Right atrium auricular region (tissue), 2 donors: ENCODE results near the gene THSD4. TPM values are rescaled to one million over a fixed set of nuclear protein-coding genes. Genes with fewer than 3 reads are reported as not detected.

Experiments used
- DNase-seq: peaks from one replicate; pipeline ENCODE4 v3.0.0-alpha.2; 2019; ENCODE audit warnings: low spot score
- H3K27ac ChIP-seq, 2 donors: fragments of 200-600 bp; sonication (generic); 1 replicate in 1 of 2; 2 replicates in 1 of 2; pipeline ENCODE4 v1.5.1; 2016 to 2019
- H3K27me3 ChIP-seq, 2 donors: fragments of 200-600 bp; sonication (generic); one replicate each; pipeline versions ENCODE4 v1.5.1 to v1.6.0; 2017 to 2019
- H3K36me3 ChIP-seq: fragments of 200-600 bp; sonication (generic); one replicate; pipeline ENCODE4 v1.5.1; 2016
- H3K4me1 ChIP-seq, 2 donors: fragments of 200-600 bp; sonication (generic); one replicate each; pipeline versions ENCODE4 v1.5.1 to v1.6.0; 2017 to 2019
- H3K4me3 ChIP-seq, 2 donors: fragments of 200-600 bp; sonication (generic); 1 replicate in 1 of 2; 2 replicates in 1 of 2; pipeline ENCODE4 v1.5.1; 2017 to 2019; ENCODE audit warnings: mild to moderate bottlenecking in 1 of 2, moderate library complexity in 1 of 2
- H3K9me3 ChIP-seq, 2 donors: fragments of 200-600 bp; sonication (generic); one replicate each; pipeline ENCODE4 v1.5.1; 2019
- CTCF ChIP-seq, 2 donors: fragments of 200-600 bp; sonication (generic); IDR thresholded peaks; one replicate each; pipeline ENCODE4 v1.5.1; 2019; ENCODE audit warnings: antibody characterized with exemption in 2 of 2
- total RNA-seq, 2 donors: library from RNA; depleted of rRNA; stranded (reverse); fragments of >200 nt; gene quantifications; one replicate each; pipeline ENCODE4 v1.1.0, GENCODE V29; 2016

The THSD4 gene
- total RNA-seq, 2 donors from 2014 or later = 41.2 to 85.3 TPM

DNA sequence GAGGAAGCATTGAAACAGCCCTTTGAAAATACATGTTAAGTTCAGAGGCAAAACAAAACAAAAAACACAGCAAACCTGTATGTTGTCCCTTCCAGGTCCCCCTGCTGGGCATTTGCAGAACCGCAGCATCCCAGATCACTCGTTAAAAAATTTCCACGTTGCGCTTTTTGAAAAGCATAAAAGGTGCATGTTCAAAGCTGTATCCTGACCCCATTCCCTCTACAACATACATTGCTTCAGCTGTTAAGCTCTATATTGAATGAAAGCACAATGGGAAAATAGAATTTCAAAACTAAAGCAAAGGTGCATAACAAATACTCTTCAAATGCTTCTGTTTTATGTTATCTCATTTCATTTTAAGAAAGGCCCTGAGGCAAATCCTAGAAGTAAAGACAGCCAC lies 328.3 kb downstream of the THSD4 start:
- Histone ChIP-seq H3K4me1 (peaks cover 0 to 19% of the 10 kb centered on the region in 2 donors), H3K9me3 (no peaks in the 10 kb centered on the region), H3K4me3 (no peak overlapping the region), H3K27me3 (no peaks in the 10 kb centered on the region), H3K36me3 (no peaks in the 10 kb centered on the region), H3K27ac (peak overlapping the region in 1 of 2 donors; percentile 4)
- peak; percentile 74 to 93 for TF ChIP-seq CTCF (IDR thresholded peaks at IDR 0.05)
- DNase-seq = peak; percentile 66

DNA sequence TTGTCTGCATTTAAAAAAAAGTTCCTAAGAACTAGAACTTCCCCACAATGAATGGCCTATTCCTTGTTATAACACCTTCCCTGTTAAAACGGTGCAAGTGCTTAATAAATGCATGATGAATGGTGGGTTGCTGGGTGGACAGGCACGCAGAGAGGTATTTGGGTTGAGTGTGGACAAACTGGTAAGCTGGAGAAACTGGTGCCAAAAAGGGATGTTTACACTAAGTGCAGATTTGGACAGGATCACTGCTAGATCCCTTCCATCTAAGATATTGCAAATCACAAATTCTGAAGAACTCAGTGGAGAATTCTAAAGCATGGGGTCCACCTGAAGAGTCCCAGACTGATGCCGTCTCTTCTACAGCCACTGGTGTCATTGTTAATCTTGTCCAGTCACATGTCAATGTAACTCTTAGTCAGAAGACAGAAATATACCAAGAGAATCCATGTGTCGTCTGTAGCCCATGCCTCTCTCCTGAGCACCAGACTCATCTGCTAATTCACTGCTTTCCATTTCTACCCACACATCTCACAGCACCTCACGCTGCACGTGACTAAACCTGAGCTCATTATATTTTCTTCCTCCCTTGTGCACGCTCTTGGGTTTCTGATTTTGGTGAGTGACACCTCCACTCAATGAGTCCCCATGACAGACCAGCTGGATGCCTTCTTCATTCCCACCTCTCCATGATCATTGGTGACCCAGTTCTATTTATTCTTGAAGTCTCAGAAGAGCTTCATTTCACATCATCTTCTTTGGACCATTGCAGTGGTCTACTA lies 328.9 kb downstream of the THSD4 start:
- Histone ChIP-seq H3K9me3 (no peaks in the 10 kb centered on the region), H3K36me3 (no peaks in the 10 kb centered on the region), H3K4me3 (no peak overlapping the region), H3K27ac (no peak overlapping the region), H3K4me1 (peaks cover 0 to 19% of the 10 kb centered on the region in 2 donors), H3K27me3 (no peaks in the 10 kb centered on the region)
- TF ChIP-seq CTCF (IDR thresholded peaks at IDR 0.05) = no peak
- no peak for DNase-seq

DNA sequence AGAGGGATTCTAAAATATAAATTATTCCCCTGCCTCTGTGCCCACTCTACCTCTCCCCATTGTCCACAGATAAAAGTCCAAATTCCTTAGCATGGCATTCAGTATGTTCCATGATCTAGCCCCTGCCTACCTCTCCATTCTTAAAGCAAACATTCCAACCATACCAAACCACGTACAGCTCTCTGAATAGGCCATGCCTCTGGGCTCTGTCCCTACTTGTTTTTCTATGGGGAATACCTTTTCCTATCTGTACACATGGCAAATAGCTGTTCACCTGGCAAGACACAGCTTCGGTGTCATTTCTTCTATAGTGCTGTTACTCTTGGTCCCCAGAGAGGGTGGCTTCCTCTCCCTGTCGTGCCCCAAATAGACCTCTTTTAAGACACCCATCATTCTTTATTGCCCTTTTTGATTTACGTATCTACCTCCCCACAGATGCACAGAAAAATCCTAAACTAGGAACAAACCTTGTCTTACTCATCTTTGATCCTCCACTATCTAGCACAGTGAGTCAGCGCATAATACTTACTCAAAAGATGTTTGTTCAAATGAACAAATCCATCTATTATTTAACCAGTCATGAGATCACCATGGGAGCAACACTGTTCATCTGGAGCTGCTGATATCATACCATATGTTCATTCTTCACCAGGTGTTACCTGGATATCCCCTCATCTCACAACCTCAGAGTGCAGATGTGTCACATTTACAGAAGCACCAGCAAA lies 329.8 kb downstream of the THSD4 start:
- Histone ChIP-seq H3K36me3 (no peaks in the 10 kb centered on the region), H3K27ac (no peak overlapping the region), H3K27me3 (no peaks in the 10 kb centered on the region), H3K4me3 (no peak overlapping the region), H3K4me1 (peaks cover 0 to 19% of the 10 kb centered on the region in 2 donors), H3K9me3 (no peaks in the 10 kb centered on the region)
- DNase-seq = no peak
- TF ChIP-seq CTCF (IDR thresholded peaks at IDR 0.05) = no peak

GRCh38 chr15:71447328-71448250 lies 332.3 kb downstream of the THSD4 start:
- TF ChIP-seq CTCF (IDR thresholded peaks at IDR 0.05) = no peak
- Histone ChIP-seq H3K4me1 (peaks cover 0 to 22% of the 10 kb centered on the region in 2 donors), H3K9me3 (no peaks in the 10 kb centered on the region), H3K36me3 (no peaks in the 10 kb centered on the region), H3K4me3 (no peak overlapping the region), H3K27ac (no peak overlapping the region), H3K27me3 (no peaks in the 10 kb centered on the region)
- no peak for DNase-seq

DNA sequence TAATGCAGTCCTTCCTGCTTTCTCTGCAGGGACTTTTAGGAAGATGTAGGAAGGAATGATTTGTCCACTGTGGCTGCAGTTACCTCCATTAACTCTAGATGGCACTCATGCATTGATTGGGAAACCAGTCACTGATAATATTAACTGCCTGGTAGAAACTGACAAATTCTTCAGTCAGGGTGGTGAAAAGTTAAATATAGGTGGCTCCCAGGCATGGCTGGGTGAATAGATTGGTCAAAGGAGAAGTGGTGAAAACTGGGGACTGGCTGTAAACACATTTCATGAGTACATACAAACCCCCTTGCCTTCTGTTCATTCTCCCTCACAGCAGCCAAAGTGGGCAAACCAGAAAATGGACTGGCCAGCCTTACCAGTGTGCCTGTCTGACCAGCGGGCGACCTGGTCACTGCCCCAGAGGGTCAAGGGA lies 333.4 kb downstream of the THSD4 start:
- Histone ChIP-seq H3K27ac (peak overlapping the region; percentile 46 to 54), H3K27me3 (no peaks in the 10 kb centered on the region), H3K4me3 (no peak overlapping the region), H3K4me1 (peaks cover 0 to 12% of the 10 kb centered on the region in 2 donors), H3K36me3 (no peaks in the 10 kb centered on the region), H3K9me3 (no peaks in the 10 kb centered on the region)
- no peak for DNase-seq
- TF ChIP-seq CTCF (IDR thresholded peaks at IDR 0.05) = peak; percentile 84 to 91
